K562 treated with DMSO at 1 percent for 48 hours (cell line): ENCODE data around the gene KRT2. TPM values are rescaled to one million over a fixed set of nuclear protein-coding genes. Genes with fewer than 3 reads are reported as not detected.

Experiments used
- total RNA-seq: library from RNA; unstranded; fragments of 300-600 nt; gene quantifications from 2 replicates; pipeline ENCODE4 v1.2.3, GENCODE V29; 2022; ENCODE audit warnings: low replicate concordance; ENCODE audit errors: extremely low read depth

The KRT2 gene
- total RNA-seq: not detected in 2 replicates

DNA sequence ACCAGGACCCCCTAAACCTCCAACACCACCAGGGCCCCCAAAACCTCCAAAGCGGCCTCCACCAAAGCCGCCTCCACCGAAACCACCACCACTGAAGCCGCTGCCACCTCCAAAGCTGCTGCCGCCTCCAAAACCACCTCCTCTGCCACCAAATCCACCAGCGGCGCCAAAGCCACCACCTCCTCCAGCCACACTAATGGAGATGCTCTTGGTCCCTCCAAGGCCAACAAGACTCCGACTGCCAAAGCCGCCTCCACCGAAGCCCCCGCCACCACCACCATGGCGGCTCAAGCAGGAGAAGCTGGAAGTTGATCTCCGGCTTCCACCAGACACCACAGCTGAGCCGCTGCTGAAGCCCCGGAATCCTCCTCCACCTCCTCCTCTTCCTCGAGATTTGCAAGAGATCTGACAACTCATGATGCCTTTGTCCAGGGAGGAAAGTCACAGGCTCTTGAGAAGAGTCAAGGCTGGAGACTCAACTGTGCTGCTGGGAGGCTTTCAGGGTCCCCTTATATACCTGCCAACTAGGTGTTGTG is at the start of gene KRT2:
Gene KRT2, minus strand, starts transcription at position 486 of the 536 bp plus-strand sequence. Its CDS starts 69 bp downstream, at position 417.

DNA sequence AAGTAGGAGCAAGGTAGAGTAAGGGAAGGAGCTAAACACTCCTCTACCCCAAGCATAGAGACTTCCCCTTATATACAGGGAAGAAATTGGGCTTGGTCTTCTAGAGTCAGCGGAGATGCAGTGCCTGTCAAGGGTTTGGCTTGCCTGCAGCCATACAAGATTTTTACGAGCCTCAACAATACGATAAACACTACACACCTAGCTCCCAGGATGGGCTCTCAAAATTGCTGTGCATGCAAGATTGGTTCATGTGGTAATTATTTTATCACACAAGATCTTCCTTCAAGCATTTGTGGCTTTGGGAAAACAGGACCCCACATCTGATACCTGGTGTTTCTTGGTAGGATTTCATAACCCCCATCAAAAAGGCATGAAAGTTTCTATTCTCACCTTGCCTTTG is 28.4 kb upstream of the KRT2 start, which contains the start of gene KRT1:
Gene KRT1, minus strand, starts transcription at position 45 of the 400 bp plus-strand sequence. CDS start 59 bp downstream, outside the sequence.

DNA sequence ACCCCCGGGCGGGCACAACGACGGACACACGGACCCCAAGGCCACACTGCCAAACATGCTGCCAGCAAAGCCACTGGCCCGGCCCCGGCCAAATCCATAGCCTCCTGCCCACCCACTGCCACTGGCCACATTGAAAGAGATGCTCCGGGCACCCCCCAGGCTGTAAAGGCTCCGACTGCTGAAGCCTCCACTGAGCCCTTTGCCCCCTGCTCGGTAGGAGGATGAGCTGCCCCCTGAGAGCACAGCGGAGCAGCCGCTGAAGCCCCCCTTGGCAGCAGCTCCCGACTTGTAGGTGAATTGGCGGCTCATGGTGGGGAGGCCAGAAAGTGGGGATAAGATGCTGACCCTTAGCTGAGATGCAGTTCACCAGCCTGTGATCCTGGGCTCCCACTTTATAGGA is 33.8 kb downstream of the KRT2 start, which contains the start of gene KRT73:
Gene KRT73, minus strand, starts transcription at position 344 of the 400 bp plus-strand sequence. Its CDS starts 35 bp downstream, at position 309.

DNA sequence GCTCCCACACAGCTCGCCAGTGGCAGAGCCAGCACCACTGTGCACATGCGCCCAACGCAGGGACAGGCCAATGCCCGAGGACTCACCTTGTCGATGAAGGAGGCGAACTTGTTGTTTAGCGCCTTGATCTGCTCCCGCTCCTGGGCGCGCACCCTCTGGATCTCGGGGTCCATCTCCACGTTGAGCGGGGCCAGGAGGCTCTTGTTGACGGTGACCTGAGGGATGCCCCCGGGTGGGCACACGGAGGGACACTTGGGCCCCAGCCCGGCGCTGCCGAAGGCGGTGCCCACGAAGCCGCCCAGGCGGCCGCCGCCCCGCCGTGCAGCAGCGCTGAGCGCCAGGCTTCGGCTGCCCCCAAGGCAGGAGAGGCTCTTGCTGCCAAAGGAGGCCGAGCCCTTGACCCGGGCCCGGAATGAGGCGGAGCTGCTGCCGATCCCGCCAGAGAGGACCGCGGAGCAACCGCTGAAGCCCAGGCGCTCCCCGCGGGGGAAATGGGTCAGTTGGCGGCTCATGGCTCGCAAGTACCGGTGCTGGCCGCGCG is 51.0 kb downstream of the KRT2 start, which contains the start of gene KRT72:
Gene KRT72, minus strand, starts transcription at position 523 of the 541 bp plus-strand sequence. Its CDS starts 11 bp downstream, at position 512.

Other genes with a start within 250 kb of the KRT2 start
- not detected in 2 replicates for gene KRT82, start 245.9 kb downstream of the KRT2 start, total RNA-seq
- not detected in 2 replicates for gene KRT75, start 217.8 kb downstream of the KRT2 start, total RNA-seq
- gene KRT6B, start 200.1 kb downstream of the KRT2 start, total RNA-seq: not detected in 2 replicates
- not detected in 2 replicates for gene KRT6C, start 178.4 kb downstream of the KRT2 start, total RNA-seq
- not detected in 2 replicates for gene KRT6A, start 159.0 kb downstream of the KRT2 start, total RNA-seq
- gene KRT5, start 131.8 kb downstream of the KRT2 start, total RNA-seq: not detected in 2 replicates
- gene KRT71, start 99.1 kb downstream of the KRT2 start, total RNA-seq: not detected in 2 replicates
- not detected in 2 replicates for gene KRT74, start 78.4 kb downstream of the KRT2 start, total RNA-seq
- gene KRT72, start 50.7 kb downstream of the KRT2 start, total RNA-seq: not detected in 2 replicates
- gene KRT73, start 33.7 kb downstream of the KRT2 start, total RNA-seq: not detected in 2 replicates
- not detected in 2 replicates for gene KRT1, start 28.2 kb upstream of the KRT2 start, total RNA-seq
- not detected in 2 replicates for gene KRT77, start 51.3 kb upstream of the KRT2 start, total RNA-seq
- not detected in 2 replicates for gene KRT76, start 125.1 kb upstream of the KRT2 start, total RNA-seq
- not detected in 2 replicates for gene KRT3, start 143.9 kb upstream of the KRT2 start, total RNA-seq
- not detected in 2 replicates for gene KRT4, start 161.9 kb upstream of the KRT2 start, total RNA-seq
- not detected in 2 replicates for gene KRT79, start 182.1 kb upstream of the KRT2 start, total RNA-seq
- gene KRT78, start 196.8 kb upstream of the KRT2 start, total RNA-seq: not detected in 2 replicates